Heart right ventricle (tissue), 16 donors: Measurements from ENCODE around the gene SGK1. TPM values are rescaled to one million over a fixed set of nuclear protein-coding genes. Genes with fewer than 3 reads are reported as not detected.

Source experiments
- ATAC-seq, 8 donors: fragments of 200-7000 bp; cut with Tn5 transposase; one replicate each; pipeline ENCODE4 v1.9.1; 2020; ENCODE audit warnings: mild to moderate bottlenecking in 8 of 8, moderate library complexity in 8 of 8, moderate number of reproducible peaks in 1 of 8
- DNase-seq, 2 donors: peaks; one replicate each; pipeline ENCODE4 v3.0.0-alpha.2; 2020
- H3K27ac ChIP-seq, 10 donors: fragments of 200-600 bp; sonication (generic) in 2 of 10; one replicate each; pipeline versions ENCODE4 v1.5.0 to v1.8.0; 2020 to 2022; ENCODE audit warnings: mild to moderate bottlenecking in 3 of 10
- H3K27me3 ChIP-seq, 7 donors: fragments of 200-600 bp; one replicate each; pipeline ENCODE4 v1.8.0; 2021 to 2022; ENCODE audit warnings: mild to moderate bottlenecking in 2 of 7
- H3K36me3 ChIP-seq, 9 donors: fragments of 200-600 bp; sonication (generic) in 1 of 9; one replicate each; pipeline versions ENCODE4 v1.5.0 to v1.8.0; 2020 to 2022; ENCODE audit warnings: mild to moderate bottlenecking in 2 of 9
- H3K4me1 ChIP-seq, 9 donors: fragments of 200-600 bp; sonication (generic) in 1 of 9; one replicate each; pipeline versions ENCODE4 v1.5.0 to v1.8.0; 2020 to 2022; ENCODE audit warnings: mild to moderate bottlenecking in 4 of 9
- H3K4me3 ChIP-seq, 10 donors: fragments of 200-600 bp; sonication (generic) in 2 of 10; one replicate each; pipeline versions ENCODE4 v1.5.0 to v1.8.0; 2020 to 2022; ENCODE audit warnings: mild to moderate bottlenecking in 7 of 10, moderate library complexity in 2 of 10
- H3K9me3 ChIP-seq, 11 donors: fragments of 200-600 bp in 10 of 11; sonication (generic) in 2 of 11; one replicate each; pipeline versions ENCODE4 v1.5.0 to v1.8.0; 2013 to 2022; ENCODE audit warnings: mild to moderate bottlenecking in 2 of 11, control low read depth in 1 of 11, moderate library complexity in 1 of 11
- WGBS, 2 donors: extraction: QIAGEN DNeasy Blood & Tissue Kit; methylation state at CpG; one replicate each; pipeline ENCODE4 v1.1.7; 2013; ENCODE audit warnings: inconsistent platforms in 1 of 2; 5-methylcytosine and 5-hydroxymethylcytosine counted together
- intact Hi-C, 10 donors: fragments of 100-400 bp; cut with DNase I; formaldehyde crosslinking; loops; one replicate each; pipeline versions ENCODE4 v1.11.1 to v1.14.2; 2022
- polyA plus RNA-seq, 2 donors: library from polyadenylated mRNA; stranded (reverse); fragments of 200-250 nt; gene quantifications; one replicate each; pipeline ENCODE4 v1.2.3, GENCODE V29; 2013
- total RNA-seq, 10 donors: library from RNA; stranded (reverse); fragmentation: NEBNext Ultra II Directional in 3 of 10; extraction: Animal tissue kit (Norgen Biotek cat#: 25700) in 3 of 10; gene quantifications; one replicate each; pipeline versions ENCODE4 v1.2.1 to v1.2.4, GENCODE V29; 2021 to 2023
- TF ChIP-seq, protein P1 (sequence below), 9 donors: fragments of 200-600 bp; sonication (generic) in 2 of 9; IDR thresholded peaks; one replicate each; pipeline versions ENCODE4 v1.5.0 to v1.8.0; 2021 to 2022; ENCODE audit warnings: antibody characterized with exemption in 9 of 9, mild to moderate bottlenecking in 5 of 9, moderate library complexity in 1 of 9
- donor health status: Arrhythmogenic right ventricular cardiomyopathy.
- donor health status: ischemic (EF 13 %, LVEDD 7.1; RV severe dilation, severe dysfunction).
- donor health status: healthy with polysubstance abuse.
- donor health status: DM: no; HTN: yes; CAD: no.
- donor health status: DM: no; HTN: no; CAD: no.
- donor health status: ischemic (EF 25% LVEDD 6.9; RV normal size, moderate dysfunction).
- donor health status: ischemic (EF 25% LVEDD 5.7; RV mildly dilated, moderate dysfunction).
- donor health status: healthy.
- donor health status: DM: yes; HTN: yes; CAD: no.
- donor health status: Ischemic cardiomyopathy.
- donor health status: ischemic (EF 35%, LVEDD 5.7; RV mildly dilated, moderate dysfunction).
- donor health status: nonischemic (EF 11% LVEDD 7.7; RV severe dilation, severe dysfunction).
- donor health status: DM: yes; HTN: yes; CAD: no.
- donor health status: PGD.
- donor health status: ischemic (EF 29% LVEDD 5.4; RV normal size, mild dysfunction).
- donor health status: nonischemic (EF 23%, LVEDD 6.1; RV moderate dilation, normal function).

The SGK1 gene
- total and polyA plus RNA-seq, 12 donors: 22.5 to 140 (median 43.6) TPM

DNA sequence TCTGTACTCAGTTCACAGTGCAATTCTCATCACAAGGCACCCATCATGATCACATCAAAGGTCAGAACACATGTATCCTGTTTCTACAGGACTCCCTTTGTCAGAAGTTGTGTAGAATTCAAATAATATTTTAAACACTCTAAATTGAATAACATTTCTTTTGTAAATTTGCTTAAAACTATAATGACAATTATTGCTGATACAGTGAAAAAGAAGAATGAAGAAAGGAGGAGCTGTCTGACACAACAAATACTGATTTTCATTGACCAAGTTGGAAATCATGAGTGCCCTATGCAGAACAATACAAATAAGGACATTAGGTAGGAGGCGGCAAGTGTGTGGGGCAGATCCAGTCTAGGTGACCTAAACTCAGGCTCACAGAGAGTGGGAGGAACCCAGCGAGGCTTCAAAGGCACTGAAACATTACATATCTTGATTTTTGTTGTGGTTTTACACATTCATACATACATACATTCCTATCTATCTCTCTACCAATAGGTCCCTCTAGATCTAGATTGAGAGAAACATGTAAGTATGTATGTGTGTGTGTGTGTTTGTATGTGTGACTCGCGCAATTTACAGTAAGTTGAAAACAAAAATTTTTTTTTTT, 186.3 kb downstream of the SGK1 start:
- Histone ChIP-seq H3K9me3 (peaks cover 0 to 9% (median 0%) of the 10 kb centered on the region in 11 donors), H3K4me1 (no peaks in the 10 kb centered on the region), H3K36me3 (no peaks in the 10 kb centered on the region), H3K27ac (no peak overlapping the region), H3K27me3 (no peaks in the 10 kb centered on the region), H3K4me3 (no peak overlapping the region)
- TF ChIP-seq, protein P1, sequence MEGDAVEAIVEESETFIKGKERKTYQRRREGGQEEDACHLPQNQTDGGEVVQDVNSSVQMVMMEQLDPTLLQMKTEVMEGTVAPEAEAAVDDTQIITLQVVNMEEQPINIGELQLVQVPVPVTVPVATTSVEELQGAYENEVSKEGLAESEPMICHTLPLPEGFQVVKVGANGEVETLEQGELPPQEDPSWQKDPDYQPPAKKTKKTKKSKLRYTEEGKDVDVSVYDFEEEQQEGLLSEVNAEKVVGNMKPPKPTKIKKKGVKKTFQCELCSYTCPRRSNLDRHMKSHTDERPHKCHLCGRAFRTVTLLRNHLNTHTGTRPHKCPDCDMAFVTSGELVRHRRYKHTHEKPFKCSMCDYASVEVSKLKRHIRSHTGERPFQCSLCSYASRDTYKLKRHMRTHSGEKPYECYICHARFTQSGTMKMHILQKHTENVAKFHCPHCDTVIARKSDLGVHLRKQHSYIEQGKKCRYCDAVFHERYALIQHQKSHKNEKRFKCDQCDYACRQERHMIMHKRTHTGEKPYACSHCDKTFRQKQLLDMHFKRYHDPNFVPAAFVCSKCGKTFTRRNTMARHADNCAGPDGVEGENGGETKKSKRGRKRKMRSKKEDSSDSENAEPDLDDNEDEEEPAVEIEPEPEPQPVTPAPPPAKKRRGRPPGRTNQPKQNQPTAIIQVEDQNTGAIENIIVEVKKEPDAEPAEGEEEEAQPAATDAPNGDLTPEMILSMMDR (IDR thresholded peaks at IDR 0.05): no peak
- intact Hi-C loops: no loop called here
- no peak for ATAC-seq
- 93 to 98% methylated on average over 4 of the region's 4 CpGs for WGBS, 2 donors
- no peak for DNase-seq

DNA sequence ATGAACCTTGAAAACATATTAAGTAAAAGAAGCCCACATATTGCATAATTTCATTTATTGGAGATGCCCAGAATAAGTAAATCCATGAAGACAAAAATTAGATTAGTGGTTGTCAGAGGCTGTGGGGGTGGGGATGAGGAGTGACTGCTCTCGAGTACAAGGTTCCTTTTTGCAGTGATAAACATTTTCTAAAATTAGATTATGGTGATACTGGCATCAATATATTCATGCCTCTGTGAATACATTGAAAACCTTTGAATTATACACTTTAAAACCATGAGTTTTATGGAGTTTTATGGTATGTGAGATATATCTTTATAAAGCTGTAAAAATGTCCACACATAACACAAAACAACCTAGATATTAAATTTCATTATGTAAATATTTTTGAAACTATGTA, 189.8 kb downstream of the SGK1 start:
- Histone ChIP-seq H3K36me3 (no peaks in the 10 kb centered on the region), H3K4me3 (no peak overlapping the region), H3K27ac (no peak overlapping the region), H3K9me3 (peaks cover 0 to 9% (median 0%) of the 10 kb centered on the region in 11 donors), H3K27me3 (no peaks in the 10 kb centered on the region), H3K4me1 (peaks cover 0 to 6% (median 0%) of the 10 kb centered on the region in 9 donors)
- ATAC-seq (no peak), DNase-seq (no peak)
- intact Hi-C loops: loop anchor here in 2 of 10 donors (10.0 kb wide), 2 partner anchors 757 to 807 kb away; no protein-coding TSS in a partner anchor
- TF ChIP-seq, protein P1 (IDR thresholded peaks at IDR 0.05): no peak
- WGBS, 2 donors: 13% methylated on average over 1 of the region's 1 CpG

DNA sequence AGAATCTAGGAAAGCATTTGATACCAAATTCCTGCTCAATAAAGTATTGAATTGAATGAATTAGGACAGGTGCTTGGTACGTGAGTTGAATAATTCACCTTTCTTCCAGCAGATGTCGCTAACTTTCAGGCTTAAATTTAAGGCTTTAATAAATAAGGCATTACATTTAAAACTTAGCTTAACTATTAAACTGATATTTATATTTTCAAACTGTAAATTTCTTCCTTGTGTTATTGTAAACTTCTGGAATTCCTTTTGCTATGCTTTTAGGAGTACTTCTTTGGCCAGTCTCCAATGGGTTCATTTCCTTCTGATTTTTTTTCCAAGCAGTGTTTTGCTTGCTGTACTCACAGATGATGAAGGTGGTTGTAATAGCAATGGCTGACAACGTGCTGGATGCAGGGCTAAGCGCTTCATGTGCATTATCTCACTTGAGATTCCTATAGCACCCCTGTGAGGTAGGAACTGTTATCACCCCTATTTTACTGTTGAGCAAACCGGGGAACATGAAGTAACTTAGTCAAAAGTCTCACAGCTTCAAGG, 194.2 kb downstream of the SGK1 start:
- 6 to 13% methylated on average over 5 of the region's 5 CpGs for WGBS, 2 donors
- Histone ChIP-seq H3K27ac (no peak overlapping the region), H3K9me3 (peaks cover 0 to 4% (median 0%) of the 10 kb centered on the region in 11 donors), H3K36me3 (no peaks in the 10 kb centered on the region), H3K27me3 (no peaks in the 10 kb centered on the region), H3K4me1 (peaks cover 0 to 6% (median 0%) of the 10 kb centered on the region in 9 donors), H3K4me3 (no peak overlapping the region)
- TF ChIP-seq, protein P1 (IDR thresholded peaks at IDR 0.05): peak; percentile 38 to 82 (median 73)
- ATAC-seq (peak in 1 of 8 donors; percentile 35), DNase-seq (no peak)
- intact Hi-C loops: loop anchor here in 7 of 10 donors (2.0 to 10.0 kb wide), 6 partner anchors 759 to 819 kb away; no protein-coding TSS in a partner anchor

DNA sequence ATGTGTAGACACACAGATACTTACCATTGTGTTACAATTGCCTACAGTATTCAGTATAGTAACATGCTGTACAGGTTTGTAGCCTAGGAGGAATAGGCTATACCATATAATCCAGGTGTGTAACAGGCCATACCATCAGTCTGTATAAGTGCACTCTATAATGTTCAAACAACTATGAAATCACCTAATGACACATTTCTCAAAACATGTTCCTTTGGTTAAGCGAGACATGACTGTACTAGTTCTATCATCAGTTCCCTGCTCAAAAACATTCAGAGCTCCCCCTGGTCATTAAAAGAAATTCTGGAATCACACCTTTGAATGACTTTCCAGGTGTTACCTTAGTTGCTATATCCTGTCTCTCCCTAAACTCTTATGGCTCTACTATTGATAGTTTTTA, 195.1 kb downstream of the SGK1 start:
- Histone ChIP-seq H3K36me3 (no peaks in the 10 kb centered on the region), H3K9me3 (peaks cover 0 to 4% (median 0%) of the 10 kb centered on the region in 11 donors), H3K27me3 (no peaks in the 10 kb centered on the region), H3K27ac (no peak overlapping the region), H3K4me3 (no peak overlapping the region), H3K4me1 (peaks cover 0 to 6% (median 0%) of the 10 kb centered on the region in 9 donors)
- DNase-seq: no peak
- intact Hi-C loops: loop anchor here in 7 of 10 donors (2.0 to 10.0 kb wide), 6 partner anchors 760 to 820 kb away; no protein-coding TSS in a partner anchor
- TF ChIP-seq, protein P1 (IDR thresholded peaks at IDR 0.05): no peak
- no peak for ATAC-seq
- 98 to 100% methylated on average over 1 of the region's 1 CpG for WGBS, 2 donors
